Uterus (tissue), 2 donors: ENCODE data around the gene ARL14.

ENCODE experiments used
- POLR2A ChIP-seq, 2 donors: fragments of 450-650 bp; IDR thresholded peaks; one replicate each; pipeline ENCODE4 v1.6.1; 2016; ENCODE audit warnings: antibody characterized with exemption in 2 of 2, mild to moderate bottlenecking in 1 of 2, moderate library complexity in 1 of 2
- TF ChIP-seq, protein P1 (sequence below), 4 experiments: fragments of 200-600 bp in 2 of 4; fragments of 450-650 bp in 2 of 4; sonication (generic) in 2 of 4; IDR thresholded peaks; one replicate each; pipeline ENCODE4 v1.5.1; 2016 to 2019; ENCODE audit warnings: antibody characterized with exemption in 4 of 4, mild to moderate bottlenecking in 2 of 4, moderate library complexity in 1 of 4

- TF ChIP-seq, protein P1, sequence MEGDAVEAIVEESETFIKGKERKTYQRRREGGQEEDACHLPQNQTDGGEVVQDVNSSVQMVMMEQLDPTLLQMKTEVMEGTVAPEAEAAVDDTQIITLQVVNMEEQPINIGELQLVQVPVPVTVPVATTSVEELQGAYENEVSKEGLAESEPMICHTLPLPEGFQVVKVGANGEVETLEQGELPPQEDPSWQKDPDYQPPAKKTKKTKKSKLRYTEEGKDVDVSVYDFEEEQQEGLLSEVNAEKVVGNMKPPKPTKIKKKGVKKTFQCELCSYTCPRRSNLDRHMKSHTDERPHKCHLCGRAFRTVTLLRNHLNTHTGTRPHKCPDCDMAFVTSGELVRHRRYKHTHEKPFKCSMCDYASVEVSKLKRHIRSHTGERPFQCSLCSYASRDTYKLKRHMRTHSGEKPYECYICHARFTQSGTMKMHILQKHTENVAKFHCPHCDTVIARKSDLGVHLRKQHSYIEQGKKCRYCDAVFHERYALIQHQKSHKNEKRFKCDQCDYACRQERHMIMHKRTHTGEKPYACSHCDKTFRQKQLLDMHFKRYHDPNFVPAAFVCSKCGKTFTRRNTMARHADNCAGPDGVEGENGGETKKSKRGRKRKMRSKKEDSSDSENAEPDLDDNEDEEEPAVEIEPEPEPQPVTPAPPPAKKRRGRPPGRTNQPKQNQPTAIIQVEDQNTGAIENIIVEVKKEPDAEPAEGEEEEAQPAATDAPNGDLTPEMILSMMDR (IDR thresholded peaks at IDR 0.05) = no peak
- TF ChIP-seq POLR2A (IDR thresholded peaks at IDR 0.05) = no peak
These were observed 43.4 kb upstream of the ARL14 start for GRCh38 chr3:160633361-160634083.
